Measurements from ENCODE around the gene CNTN4. TPM values are rescaled to one million over a fixed set of nuclear protein-coding genes. Genes with fewer than 3 reads are reported as not detected.

Gene CNTN4
- total RNA-seq, 1 experiment from 2014 or later = 5.7 TPM

DNA sequence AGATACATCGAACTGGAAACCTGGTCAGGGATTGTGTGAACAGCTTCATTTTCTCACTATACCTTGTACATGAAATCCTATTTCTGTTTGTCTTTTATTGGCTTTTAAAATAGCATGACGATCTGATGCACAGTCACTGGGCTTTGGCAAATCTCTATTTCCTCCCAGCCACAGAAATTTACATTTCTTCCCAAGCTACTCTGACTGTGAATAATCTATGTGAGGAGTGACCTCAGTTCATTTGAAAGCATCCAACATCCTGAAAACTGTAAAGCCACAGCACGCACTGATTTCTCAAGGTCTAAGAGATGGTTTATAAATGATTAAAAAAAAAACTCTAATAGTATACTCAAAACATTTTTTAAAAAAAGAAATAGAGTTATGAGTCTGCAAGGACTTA is 561.2 kb downstream of the CNTN4 start:
- no peak for DNase-seq (ENCODE audit: low spot score)
- ChIA-PET CTCF (no interaction called here), POLR2A (ENCODE audit: low non-redundant PET) (no interaction called here)
- no peaks in the 10 kb centered on the region for H3K4me1 ChIP-seq (ENCODE audit: insufficient read depth, low read length, poor library complexity, severe bottlenecking)
- no peaks in the 10 kb centered on the region for H3K36me3 ChIP-seq (ENCODE audit: insufficient read depth, low read length, poor library complexity, severe bottlenecking)
- H3K9me3 ChIP-seq (ENCODE audit: low read depth, low read length, poor library complexity, severe bottlenecking) = peaks cover 5% of the 10 kb centered on the region
- no peak overlapping the region for H3K27ac ChIP-seq (ENCODE audit: low read depth, low read length, poor library complexity, severe bottlenecking)
- no peaks in the 10 kb centered on the region for H3K27me3 ChIP-seq (replicated peaks; ENCODE audit: insufficient read depth, low read depth, low read length, poor library complexity)
- no TSS peak for BruUV-seq (replicated peaks)
- H3K4me3 ChIP-seq (ENCODE audit: low read depth, low read length, poor library complexity, severe bottlenecking) = no peak overlapping the region
- intact Hi-C loops (cut with micrococcal nuclease; ENCODE audit: unreplicated experiment) = no loop called here
- no peak for TF ChIP-seq EZH2 (IDR thresholded peaks at IDR 0.05; ENCODE audit: borderline replicate concordance, low read depth, low read length, poor library complexity, severe bottlenecking)
- TF ChIP-seq, protein P1, sequence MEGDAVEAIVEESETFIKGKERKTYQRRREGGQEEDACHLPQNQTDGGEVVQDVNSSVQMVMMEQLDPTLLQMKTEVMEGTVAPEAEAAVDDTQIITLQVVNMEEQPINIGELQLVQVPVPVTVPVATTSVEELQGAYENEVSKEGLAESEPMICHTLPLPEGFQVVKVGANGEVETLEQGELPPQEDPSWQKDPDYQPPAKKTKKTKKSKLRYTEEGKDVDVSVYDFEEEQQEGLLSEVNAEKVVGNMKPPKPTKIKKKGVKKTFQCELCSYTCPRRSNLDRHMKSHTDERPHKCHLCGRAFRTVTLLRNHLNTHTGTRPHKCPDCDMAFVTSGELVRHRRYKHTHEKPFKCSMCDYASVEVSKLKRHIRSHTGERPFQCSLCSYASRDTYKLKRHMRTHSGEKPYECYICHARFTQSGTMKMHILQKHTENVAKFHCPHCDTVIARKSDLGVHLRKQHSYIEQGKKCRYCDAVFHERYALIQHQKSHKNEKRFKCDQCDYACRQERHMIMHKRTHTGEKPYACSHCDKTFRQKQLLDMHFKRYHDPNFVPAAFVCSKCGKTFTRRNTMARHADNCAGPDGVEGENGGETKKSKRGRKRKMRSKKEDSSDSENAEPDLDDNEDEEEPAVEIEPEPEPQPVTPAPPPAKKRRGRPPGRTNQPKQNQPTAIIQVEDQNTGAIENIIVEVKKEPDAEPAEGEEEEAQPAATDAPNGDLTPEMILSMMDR (conservative IDR thresholded peaks at IDR 0.05; ENCODE audit: low read depth, low read length) = no peak

DNA sequence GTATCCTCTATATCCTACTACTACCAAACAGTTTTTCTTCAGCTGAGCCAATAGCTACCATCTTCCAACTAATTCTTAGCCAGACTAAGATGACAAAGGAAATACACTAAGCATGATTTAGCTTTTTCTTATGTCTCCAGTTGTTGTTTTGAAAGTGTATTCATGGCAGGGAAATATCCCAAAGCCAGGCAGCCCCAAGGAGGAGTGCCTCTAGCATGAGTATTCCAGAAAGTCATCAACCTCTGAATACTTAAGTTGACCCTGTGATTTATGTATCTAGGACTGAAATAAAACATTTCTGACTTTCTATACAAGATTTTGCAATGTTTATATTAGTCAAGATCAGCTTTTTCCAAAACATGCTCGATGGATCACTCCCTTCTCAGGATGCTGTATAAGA is 562.4 kb downstream of the CNTN4 start:
- Histone ChIP-seq H3K9me3 (ENCODE audit: low read depth, low read length, poor library complexity, severe bottlenecking) (peaks cover 5% of the 10 kb centered on the region), H3K27ac (ENCODE audit: low read depth, low read length, poor library complexity, severe bottlenecking) (no peak overlapping the region), H3K36me3 (ENCODE audit: insufficient read depth, low read length, poor library complexity, severe bottlenecking) (no peaks in the 10 kb centered on the region), H3K4me1 (ENCODE audit: insufficient read depth, low read length, poor library complexity, severe bottlenecking) (no peaks in the 10 kb centered on the region), H3K27me3 (replicated peaks; ENCODE audit: insufficient read depth, low read depth, low read length, poor library complexity) (no peaks in the 10 kb centered on the region), H3K4me3 (ENCODE audit: low read depth, low read length, poor library complexity, severe bottlenecking) (no peak overlapping the region)
- BruUV-seq (replicated peaks) = no TSS peak
- intact Hi-C loops (cut with micrococcal nuclease; ENCODE audit: unreplicated experiment) = no loop called here
- no peak for DNase-seq (ENCODE audit: low spot score)
- ChIA-PET POLR2A (ENCODE audit: low non-redundant PET) (no interaction called here), CTCF (no interaction called here)
- no peak for TF ChIP-seq EZH2 (IDR thresholded peaks at IDR 0.05; ENCODE audit: borderline replicate concordance, low read depth, low read length, poor library complexity, severe bottlenecking)
- TF ChIP-seq, protein P1 (conservative IDR thresholded peaks at IDR 0.05; ENCODE audit: low read depth, low read length) = no peak

DNA sequence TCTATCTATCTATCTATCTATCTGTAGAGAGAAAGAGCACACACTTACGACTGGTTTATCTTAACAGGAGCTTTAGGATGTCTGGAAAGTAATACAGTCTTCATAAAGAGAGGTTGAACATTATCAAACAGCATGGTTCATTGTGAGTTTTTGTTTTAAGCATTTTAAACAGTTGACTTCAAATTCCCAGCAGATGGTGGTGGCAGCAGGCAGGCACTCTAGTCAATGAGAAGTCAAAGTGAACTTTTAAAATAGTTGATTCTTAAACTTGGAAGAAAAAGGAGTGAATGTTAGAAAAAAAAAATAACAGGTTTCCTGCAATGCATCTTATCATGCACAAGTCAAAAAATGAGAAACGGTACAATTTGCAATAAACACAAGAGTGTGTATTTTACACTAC is 578.8 kb downstream of the CNTN4 start:
- no TSS peak for BruUV-seq (replicated peaks)
- Histone ChIP-seq H3K36me3 (ENCODE audit: insufficient read depth, low read length, poor library complexity, severe bottlenecking) (no peaks in the 10 kb centered on the region), H3K4me3 (ENCODE audit: low read depth, low read length, poor library complexity, severe bottlenecking) (no peak overlapping the region), H3K9me3 (ENCODE audit: low read depth, low read length, poor library complexity, severe bottlenecking) (no peaks in the 10 kb centered on the region), H3K4me1 (ENCODE audit: insufficient read depth, low read length, poor library complexity, severe bottlenecking) (no peaks in the 10 kb centered on the region), H3K27ac (ENCODE audit: low read depth, low read length, poor library complexity, severe bottlenecking) (no peak overlapping the region), H3K27me3 (replicated peaks; ENCODE audit: insufficient read depth, low read depth, low read length, poor library complexity) (no peaks in the 10 kb centered on the region)
- no peak for DNase-seq (ENCODE audit: low spot score)
- intact Hi-C loops (cut with micrococcal nuclease; ENCODE audit: unreplicated experiment) = no loop called here
- POLR2A ChIA-PET (ENCODE audit: low non-redundant PET) = interaction anchor here (0.7 kb wide), 1 partner anchor 90 kb away, joined by 4 read pairs; no protein-coding TSS in a partner anchor
- TF ChIP-seq, protein P1 (conservative IDR thresholded peaks at IDR 0.05; ENCODE audit: low read depth, low read length) = no peak
- no peak for TF ChIP-seq EZH2 (IDR thresholded peaks at IDR 0.05; ENCODE audit: borderline replicate concordance, low read depth, low read length, poor library complexity, severe bottlenecking)
- CTCF ChIA-PET = no interaction called here

Measured in A673 (cell line).